Measurements from ENCODE around the gene CCDC70.

The CCDC70 gene

GRCh38 chr13:51881296-51881695 lies 19.5 kb downstream of the CCDC70 start:
- DNase-seq (ENCODE audit: extremely low read depth, low read depth): no peak
- no peak for TF ChIP-seq CTCF (IDR thresholded peaks at IDR 0.05; ENCODE audit: low read depth, low read length)

DNA sequence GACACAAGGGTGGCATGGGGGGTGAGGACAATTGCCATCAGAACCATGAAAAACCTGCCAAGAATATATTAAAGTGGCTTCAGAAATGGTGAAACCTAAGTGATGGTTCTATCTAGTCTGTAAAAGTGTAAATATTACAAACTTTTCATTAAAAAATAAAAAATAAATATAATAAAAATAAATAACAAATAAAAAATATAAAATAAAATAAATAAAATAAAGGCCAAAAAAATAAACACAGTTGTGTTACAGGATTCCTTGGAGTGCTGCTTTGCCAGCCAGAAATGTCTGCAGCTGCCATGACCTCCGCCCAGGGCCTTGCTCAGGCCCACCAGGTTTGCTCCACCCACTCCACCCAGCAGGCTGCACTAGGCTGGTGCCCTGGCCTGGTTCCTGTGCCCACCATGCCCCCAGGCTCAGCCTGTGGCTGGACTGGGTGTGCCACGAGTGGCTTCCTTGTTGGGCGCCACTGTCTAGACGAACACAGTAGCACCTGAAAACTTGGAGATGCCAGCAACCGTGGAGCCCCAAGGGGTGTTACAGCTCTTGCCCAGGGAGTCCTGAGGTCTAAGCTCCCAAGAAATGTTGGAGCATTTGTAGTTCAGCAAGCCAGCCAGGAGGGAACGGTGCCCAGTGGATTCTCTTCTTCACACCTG lies 20.9 kb downstream of the CCDC70 start:
- DNase-seq (ENCODE audit: extremely low read depth, low read depth): no peak
- TF ChIP-seq CTCF (IDR thresholded peaks at IDR 0.05; ENCODE audit: low read depth, low read length): no peak

- no peak for TF ChIP-seq CTCF (IDR thresholded peaks at IDR 0.05; ENCODE audit: low read depth, low read length)
- DNase-seq (ENCODE audit: extremely low read depth, low read depth): no peak
Observed at GRCh38 chr13:51883226-51883600, 21.4 kb downstream of the CCDC70 start.

DNA sequence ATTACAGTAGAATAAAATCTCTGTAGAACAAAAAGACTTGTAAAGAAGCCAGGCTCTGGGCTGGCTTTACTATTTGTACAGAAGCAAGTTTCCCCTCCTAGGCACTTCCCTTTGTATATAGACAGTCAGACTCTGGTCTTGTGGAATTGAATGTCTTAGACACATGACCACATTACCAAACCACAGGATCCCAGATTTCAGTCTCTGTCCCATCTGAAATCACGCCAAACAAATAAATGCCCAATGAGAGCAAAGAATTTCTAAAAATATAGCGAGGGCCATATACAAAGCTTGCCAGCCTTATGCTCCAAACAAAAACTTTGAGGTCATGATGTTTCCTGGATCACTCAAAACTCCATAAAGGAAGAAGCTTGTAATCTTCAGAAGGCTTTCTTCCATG lies 23.9 kb downstream of the CCDC70 start:
- DNase-seq (ENCODE audit: extremely low read depth, low read depth): no peak
- no peak for TF ChIP-seq CTCF (IDR thresholded peaks at IDR 0.05; ENCODE audit: low read depth, low read length)

GRCh38 chr13:51887468-51887867 lies 25.7 kb downstream of the CCDC70 start:
- no peak for TF ChIP-seq CTCF (IDR thresholded peaks at IDR 0.05; ENCODE audit: low read depth, low read length)

DNA sequence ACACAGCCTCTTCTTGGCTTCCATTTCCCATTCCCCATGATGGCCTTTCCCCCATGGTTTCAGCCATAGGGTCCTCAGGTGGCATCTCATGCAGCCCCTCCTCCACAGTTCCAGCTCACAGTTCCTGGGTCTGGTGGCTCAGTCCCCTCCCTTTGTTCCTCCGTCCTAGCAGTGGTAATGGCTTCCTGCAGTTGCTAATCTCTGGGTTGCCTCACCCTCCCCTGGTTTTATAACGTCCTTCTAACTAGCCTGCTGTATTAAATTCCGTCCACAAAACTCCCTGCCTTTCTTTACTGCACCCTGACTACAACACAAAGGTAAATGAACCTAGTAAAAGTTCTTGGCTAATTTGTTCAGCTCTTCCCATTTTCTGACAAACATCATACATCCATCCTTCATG lies 30.9 kb downstream of the CCDC70 start:
- DNase-seq (ENCODE audit: extremely low read depth, low read depth): no peak
- no peak for TF ChIP-seq CTCF (IDR thresholded peaks at IDR 0.05; ENCODE audit: low read depth, low read length)

More at GRCh38 chr13:51887468-51887867, 25.7 kb downstream of the CCDC70 start:
- no peak for DNase-seq (ENCODE audit: extremely low read depth, low read depth)

GRCh38 chr13:51894239-51894638 lies 32.5 kb downstream of the CCDC70 start:
- DNase-seq (ENCODE audit: extremely low read depth, low read depth): no peak
- TF ChIP-seq CTCF (IDR thresholded peaks at IDR 0.05; ENCODE audit: low read depth, low read length): no peak

All from AG09319 (cell line).